NCI-H510A treated with DMSO at 0.1 percent for 48 hours (cell line): ENCODE measurements around the gene AP4E1.
"Not testable (repeated sequence)": the region's sequence is repeated elsewhere in the genome, so short reads cannot be mapped to it uniquely, and the experiment has no call there.

Experiments used
- DNase-seq: peaks from one replicate; lab custom pipeline; 2025; lab: John Stamatoyannopoulos, UW

AP4E1 gene

DNA sequence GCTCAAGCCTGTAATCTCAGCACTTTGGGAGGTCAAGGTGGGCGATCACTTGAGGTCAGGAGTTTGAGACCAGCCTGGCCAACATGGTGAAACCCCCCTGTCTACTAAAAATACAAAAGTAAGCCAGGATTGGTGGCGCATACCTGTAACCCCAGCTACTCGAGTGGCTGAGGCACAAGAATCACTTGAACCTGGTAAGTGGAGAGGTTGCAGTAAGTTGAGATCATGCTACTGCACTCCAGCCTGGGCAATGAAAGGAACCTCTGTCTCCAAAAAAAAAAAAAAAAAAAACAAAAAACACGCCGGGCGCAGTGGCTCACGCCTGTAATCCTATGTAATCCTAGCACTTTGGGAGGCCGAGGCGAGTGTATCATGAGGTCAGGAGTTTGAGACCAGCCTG, 18.9 kb upstream of the AP4E1 start:
- DNase-seq, result no peak

DNA sequence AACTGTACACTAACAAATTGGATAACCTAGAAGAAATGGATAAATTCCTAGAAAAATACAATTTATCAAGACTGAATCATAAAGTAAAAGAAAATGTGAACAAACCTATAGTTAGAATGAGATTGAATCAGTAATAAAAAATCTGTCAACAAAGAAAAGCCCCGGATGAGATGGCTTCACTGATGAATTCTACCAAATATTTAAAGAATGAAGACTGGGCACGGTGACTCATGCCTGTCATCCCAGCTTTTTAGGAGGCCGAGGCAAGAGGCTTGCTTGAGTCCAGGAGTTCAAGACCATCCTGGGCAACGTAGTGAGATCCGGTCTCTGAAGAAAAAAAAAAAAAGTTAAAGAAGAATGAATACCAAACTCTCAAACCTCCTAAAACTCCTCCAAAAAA, 17.7 kb upstream of the AP4E1 start:
- no peak for DNase-seq

DNA sequence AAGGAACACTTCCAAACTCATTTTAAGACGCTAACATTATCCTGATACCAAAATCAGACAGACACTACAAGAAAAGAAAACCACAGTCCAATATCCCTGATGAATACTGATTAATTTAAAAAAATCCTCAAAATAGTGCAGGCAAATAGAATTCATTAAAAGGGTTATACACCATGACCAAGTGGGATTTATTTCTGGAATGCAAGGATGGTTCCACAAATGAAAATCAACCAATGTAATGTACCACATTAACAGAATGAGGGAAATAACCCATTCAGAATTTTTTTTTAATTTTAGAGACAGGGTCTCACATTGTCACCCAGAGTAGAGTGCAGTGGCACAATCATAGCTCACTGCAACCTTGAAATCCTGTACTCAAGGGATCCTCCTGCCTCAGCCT, 17.3 kb upstream of the AP4E1 start:
- DNase-seq, result no peak

DNA sequence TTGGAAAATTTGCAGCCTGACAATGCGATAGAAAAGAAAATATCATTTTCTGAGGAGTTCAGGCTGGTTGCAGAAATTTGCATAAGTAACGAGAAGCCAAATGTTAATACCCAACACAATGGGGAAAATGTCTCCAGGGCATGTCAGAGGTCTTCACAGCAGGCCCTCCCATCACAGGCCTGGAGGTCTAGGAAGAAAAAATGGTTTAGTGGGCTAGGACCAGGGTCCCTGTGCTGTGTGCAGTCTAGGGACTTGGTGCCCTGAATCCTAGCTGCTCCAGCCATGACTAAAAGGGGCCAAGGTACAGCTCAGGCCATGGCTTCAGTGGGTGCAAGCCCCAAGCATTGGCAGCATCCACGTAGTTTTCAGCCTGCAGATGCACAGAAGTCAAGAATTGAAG, 14.5 kb upstream of the AP4E1 start:
- DNase-seq, result no peak

DNA sequence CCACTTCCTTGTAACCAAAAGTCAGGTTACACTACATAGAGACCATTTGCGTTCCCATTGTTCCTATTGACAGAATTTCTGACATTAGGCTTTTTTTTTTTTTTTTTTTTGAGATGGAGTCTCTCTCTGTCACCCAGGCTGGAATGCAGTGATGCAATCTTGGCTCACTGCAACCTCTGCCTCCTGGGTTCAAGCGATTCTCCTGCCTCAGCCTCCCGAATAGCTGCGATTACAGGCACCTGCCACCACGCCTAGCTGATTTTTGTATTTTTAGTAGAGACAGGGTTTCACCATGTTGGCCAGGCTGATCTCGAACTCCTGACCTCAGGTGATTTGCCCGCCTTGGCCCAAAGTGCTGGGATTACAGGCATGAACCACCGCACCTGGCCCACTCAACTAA, 7.1 kb upstream of the AP4E1 start:
- not testable (repeated sequence) for DNase-seq

DNA sequence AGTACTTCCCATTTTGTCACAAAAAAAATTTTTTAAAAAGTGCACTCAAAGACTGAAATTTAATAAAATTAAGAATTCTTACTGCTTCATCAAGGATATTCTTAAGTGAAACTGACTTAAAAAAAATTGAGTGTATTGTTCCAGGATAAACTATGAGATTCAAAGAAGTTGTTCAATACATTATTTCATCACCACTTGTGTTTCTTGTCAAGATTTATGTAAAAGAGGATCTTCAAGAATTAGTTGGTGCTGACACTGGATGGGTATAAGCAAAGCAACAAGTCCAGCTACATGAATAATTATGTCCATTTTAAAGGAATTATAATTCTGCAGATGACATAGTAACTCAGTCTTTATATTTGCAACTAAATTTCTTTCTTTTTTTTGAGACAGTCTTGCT, 4.3 kb upstream of the AP4E1 start:
- no peak for DNase-seq

DNA sequence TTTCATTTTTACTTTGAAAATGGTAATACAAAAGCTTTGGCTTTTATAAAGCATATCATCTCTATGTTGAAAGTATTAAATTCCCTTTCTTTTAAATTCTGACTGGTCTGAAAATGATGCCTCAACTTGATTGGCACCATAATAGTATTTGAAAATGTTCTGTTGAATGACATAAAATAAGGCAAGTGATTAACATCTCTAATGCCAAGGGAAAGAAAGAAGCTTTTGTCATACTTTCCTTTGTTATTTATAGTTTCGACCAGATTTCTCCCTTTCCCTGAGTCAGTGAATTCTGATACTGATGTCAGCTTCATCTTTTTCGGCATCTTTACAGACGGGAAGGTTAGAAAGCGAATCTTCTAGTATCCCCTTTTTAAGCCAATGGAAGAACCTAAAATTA, 3.4 kb upstream of the AP4E1 start:
- no peak for DNase-seq

DNA sequence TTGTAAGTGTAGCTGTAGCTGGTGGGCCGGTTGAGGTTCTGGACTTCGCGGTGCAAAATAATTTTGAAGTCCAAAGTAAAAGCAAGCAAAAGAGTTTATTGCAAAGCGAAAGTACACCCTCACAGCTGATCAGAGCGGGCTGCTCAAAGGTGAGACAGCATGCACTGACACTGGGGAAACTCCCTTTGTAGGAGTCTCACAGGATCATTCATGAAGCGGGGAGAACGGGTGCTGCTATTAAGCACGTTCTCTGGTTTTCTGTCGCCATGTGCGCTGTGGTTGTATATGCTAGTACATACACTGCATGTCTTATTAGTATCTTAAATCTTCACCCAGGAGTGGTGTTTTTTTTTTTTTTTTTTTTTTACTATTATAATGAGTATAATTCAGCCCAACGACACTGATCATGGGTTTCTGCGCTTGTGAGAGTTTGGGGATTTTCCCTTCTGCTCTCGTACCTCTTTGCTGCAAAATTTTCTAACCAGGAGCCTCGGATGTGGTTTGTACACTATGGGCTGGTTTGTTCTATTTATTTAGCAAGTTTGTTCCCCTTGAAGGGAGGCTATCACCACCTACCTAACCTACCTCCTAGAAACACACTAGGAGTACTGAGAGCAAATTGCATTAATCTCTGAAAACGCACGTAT, 1.4 kb upstream of the AP4E1 start:
- DNase-seq, result no peak

DNA sequence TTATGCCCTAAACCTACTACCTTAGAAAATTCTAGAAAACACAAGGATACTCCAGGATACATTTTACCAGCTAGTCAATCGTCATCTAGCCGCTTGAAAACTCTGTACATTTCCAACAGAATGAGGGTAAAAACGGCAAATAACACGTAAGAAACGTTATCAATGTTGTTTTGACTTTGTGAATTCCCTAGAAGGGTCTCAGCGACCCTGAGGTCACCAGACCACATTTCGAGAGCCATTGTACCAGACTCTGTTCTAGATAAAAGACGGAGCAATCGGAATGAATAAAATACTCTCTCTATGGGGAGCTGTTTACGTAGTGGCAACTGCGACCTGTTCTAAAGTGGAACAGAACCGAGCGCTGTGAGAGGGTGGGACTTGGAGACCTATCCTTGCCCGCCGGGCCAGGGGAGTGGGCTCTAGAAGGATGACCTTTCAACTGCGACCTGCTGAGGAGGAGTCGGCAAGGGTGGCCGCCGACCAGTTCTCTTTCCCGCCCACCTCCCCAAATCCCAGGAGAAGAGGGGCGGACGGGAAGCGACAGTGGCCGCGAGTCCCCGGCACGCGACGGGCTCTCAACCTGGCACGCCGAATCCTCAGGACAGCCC, 778 bp upstream of the AP4E1 start:
- DNase-seq, result peak; percentile 4

DNA sequence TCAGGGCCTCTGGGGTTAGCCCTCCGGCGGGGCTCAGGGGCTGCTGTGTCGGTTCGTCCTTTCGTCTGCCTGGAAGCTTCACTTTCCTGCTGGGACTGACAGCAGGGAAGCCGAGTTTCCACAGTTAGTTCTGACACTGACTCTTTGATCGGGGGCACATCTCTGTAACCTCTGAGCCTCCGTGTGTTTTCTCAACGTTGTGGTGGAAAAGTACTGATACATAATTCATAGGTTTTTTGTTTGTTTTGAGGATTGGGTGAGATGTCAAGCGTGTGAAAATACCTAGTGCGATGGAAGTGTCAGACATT, 481 bp downstream of the AP4E1 start:
- DNase-seq, result no peak

DNA sequence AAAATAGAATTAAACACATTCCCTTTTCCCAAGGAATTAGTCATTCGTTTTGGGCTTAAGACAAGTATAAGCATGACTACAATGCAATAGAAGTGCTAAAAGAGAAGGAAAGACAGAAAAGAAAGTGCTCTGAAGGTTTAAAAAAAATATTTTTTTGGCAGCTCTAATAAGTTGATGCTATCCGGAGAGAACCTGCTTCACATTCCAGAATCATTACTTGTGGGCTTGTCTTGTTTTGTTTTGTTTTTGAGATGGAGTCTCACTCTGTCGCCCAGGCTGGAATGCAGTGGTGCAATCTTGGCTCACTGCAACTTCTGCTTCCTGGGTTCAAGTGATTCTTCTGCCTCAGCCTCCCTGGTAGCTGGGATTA, 1.9 kb downstream of the AP4E1 start:
- DNase-seq, result not testable (repeated sequence)

DNA sequence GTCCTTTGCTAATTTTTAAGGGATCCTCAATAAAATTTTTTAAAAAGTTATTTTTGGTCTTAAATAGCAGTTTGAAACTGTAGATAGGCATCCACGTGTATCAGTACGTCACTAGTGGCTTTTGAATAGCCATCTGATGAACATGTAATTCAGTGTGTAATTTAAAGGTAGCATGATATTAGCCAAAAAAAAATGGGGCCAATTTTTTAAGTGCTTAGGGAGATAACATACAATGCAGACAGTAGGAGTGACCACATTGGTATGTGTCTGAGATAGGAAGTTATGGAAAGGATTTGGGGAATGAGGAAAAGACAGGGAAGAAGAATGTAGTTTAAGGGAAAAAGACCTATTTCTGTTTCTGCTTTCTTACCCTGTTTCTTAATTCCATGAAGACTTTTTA, 2.5 kb downstream of the AP4E1 start:
- no peak for DNase-seq

DNA sequence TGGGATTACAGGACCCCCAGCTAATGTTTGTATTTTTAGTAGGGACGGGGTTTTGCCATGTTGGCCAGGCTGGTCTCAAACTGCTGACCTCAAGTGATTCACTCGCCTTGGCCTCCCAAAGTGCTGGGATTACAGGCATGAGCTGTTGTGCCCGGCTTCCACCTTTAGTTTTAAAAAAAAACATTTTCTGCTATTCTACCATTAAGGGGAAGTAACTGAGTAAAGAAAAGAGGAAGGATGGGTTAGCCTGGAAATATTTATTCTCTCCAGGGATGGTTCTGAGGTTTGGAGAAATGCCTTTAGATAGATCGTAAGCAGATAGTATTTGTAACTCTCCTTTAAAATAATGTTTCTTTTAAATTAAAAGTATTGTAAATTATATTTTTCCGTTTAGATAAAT, 3.1 kb downstream of the AP4E1 start:
- DNase-seq, result no peak

DNA sequence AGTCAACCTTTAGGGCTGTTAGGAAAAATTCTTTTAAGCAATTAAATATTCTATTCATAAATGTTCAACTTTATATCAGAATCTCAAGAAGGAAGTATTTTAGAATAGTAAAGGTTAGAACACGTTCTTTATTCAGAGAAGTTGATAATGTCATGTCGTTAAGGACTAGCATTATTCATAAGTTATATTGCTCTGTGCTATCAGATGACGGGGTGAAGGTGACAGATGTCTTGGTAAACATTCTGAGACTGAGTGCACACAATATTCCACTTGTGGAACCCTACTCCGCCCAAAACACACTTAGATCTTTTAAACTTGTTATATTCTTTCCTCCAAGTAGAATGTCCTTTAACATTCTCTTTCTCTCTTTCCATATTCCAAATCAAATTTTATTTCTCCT, 7.9 kb downstream of the AP4E1 start:
- DNase-seq, result no peak

DNA sequence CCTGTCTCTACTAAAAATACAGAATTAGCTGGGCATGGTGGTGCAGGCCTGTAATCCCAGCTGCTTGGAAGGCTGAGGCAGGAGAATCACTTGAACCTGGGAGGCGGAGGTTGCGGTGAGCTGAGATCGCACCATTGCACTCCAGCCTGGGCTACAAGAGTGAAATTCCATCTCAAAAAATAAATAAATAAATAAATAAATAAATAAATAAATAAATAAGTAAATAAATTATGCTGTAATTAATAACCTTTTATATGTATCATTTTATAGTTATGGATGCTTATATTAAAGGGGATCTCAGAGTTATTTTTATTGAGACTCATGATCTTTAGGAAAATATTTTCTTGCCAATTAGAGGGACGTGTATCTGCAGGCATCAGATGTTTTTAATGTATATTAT, 10.9 kb downstream of the AP4E1 start:
- DNase-seq, result not testable (repeated sequence)

DNA sequence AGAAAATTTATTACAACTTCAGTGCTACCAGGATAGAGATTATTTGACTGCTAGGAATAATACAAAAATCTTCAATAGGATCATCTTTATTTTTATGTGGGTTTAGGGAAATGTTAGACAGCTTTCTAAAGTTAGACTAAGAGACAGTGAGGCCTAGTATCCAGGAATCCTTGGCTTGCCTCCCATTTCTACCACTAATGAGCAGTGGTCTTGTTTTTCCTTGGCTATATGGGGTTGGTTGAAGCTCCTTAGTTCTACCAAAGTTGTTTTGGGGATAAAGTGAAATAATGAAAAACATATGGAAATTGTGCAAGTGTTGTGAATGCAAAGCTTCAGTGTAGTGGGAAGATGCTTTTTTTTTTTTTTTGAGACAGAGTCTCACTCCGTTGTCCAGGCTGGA, 16.8 kb downstream of the AP4E1 start:
- DNase-seq, result no peak

DNA sequence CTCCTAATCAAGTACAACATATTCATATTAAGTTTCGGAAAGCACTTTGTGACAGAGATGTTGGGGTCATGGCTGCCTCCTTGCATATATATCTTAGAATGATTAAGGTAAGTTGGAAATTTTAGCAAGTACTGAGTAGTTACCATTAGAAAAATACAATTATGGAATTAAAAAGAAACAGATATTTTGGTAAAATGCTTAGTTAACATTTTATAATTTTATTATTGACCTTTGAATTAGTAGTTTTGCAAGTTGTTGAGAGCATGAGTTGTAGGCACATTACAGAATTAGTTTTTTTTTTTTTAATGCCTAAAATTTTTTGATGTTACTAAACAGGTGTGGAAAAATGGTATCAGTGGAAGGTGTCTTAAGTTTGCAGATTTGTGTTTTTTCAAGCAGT, 20.6 kb downstream of the AP4E1 start:
- no peak for DNase-seq

DNA sequence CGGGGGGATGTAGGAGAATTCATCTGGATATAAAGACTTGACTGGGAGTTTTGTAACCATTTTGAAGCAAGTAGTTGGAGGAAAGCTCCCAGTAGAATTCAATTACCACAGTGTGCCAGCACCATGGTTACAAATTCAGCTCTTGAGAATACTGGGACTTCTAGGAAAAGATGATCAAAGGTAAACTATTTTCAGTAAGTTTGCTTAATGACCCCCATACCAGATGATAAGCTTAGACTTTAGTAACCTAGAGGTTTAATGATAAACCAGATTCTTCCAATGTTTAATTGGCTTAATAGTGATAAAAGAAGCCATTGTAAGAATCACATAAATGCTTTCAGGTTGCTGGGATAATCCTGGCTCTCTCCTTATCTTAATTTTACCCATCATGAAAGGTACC, 22.3 kb downstream of the AP4E1 start:
- no peak for DNase-seq

DNA sequence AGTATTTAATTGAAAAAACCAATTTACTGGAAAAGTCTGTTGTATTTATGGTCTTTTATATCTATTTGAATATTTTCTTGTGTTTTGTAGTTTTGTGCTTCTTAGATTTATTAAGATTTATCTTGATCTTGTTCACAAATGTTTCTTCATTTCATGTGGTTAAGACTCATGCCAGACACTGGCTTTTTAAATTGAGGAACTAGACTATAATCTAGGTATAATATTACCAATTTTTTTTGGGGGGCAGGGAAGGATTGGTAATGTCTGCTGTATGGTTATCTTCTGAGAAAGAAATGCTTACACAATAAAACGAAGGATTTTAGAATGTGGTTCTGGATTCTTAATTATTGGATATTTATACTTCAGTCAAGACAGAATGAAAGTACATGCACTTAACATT, 24.9 kb downstream of the AP4E1 start:
- DNase-seq, result no peak

DNA sequence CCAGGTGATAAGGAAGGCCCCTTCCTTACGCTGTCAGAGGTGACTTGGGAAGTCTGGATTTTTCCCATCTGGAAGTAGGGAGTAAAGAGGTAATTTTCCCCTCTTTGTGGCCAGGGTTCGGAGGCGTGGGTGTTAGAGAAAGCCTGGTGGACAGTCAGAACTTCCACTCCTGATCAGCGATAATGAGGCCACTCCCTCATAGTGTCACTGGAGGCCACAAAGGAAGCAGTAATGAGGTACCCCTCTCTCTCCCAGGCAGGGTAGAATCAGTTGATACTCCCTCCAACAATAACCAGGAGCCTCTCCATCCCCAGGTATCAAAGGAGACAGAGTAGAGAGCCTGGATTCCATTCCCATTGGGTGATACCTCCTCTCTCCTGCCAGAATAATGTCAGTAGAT, 30.0 kb downstream of the AP4E1 start:
- DNase-seq, result no peak

DNA sequence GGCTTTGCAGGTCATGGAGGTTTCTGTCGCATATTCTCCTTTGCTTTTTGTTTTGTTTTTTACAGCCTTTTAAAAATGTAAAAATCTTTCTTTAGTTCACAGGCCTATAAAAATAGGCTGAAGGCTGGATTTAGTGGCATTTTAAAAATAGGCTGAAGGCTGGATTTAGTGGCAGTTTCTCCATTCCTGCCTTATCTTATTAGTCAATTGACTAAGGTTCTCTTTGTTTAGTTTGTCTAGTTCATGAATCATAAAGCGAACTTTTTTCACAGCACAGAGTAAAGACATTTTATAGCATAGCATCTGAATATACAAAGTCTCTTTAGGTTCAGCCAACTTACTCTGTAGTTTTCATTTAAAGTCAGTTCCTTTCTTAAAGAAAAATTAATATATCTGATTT, 31.4 kb downstream of the AP4E1 start:
- DNase-seq, result no peak

DNA sequence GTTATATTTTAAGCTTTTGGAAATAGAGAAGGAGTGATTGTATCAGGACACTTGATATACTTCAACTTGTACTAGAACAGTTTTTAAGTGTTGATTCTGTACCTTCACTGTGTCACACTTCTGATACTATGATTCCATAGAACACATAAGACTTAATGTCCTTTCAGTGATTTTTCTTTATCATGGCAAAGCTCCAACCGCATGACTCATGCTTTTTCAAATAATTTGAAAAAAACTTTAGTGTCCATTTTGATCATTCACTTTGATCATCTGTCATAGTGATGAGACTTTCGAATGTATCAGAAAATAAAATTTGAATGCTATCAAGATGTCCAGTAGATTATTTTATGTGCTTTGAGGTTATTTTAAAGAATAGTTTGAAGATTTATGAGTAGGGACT, 32.0 kb downstream of the AP4E1 start:
- DNase-seq, result no peak

DNA sequence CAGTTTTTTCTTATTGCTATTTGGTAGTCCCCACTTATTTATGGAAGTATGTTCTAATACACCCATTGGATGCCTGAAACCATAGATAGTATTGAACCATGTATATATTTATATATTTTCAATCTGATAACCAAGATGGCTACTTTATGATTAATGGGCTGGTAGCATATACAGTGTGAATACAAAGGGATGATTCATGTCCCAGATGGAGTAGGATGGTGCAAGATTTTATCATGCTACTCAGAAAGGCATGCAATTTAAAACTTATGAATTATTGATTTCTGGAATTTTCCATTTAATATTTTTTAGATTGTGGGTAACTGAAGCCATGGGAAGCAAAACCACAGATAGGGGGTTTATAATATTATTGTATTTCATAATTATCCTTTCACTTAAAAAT, 35.2 kb downstream of the AP4E1 start:
- no peak for DNase-seq

DNA sequence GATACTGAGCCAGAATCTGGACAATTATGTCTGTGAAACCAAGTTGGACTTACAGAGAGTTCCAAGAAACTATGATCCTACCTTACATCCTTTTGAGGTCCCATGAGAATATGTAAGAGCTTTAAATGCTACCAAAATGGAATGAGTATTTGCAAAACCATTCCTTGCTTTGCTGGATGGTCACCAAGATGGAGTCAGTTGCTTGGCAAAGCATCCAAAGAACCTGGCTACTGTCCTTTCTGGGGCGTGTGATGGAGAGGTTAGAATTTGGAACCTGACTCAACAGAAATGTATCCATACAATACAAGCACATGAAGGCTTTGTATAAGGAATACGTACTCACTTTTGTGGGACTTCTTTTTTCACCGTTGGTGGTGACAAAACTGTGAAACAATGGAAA, 36.2 kb downstream of the AP4E1 start:
- DNase-seq, result no peak

DNA sequence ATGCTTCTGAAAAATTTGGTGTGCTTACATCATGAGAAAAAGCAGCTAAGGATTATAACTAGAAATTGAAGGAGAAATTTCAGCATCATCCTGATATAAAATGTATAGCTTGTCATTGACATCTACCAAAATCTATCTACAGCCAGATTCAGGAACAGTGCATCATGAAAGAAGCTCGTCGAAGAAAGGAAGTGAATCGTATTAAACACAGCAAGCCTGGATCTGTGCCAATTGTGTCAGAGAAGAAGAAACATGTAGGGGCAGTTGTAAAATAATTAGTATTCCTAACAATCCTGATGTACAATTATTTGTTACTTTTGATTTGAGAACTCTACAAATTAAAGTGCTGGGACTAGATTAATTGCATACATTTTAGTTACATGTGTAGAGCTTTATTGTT, 37.2 kb downstream of the AP4E1 start:
- DNase-seq, result no peak
